ENCODE measurements around the gene PLK5.

PLK5 gene

DNA sequence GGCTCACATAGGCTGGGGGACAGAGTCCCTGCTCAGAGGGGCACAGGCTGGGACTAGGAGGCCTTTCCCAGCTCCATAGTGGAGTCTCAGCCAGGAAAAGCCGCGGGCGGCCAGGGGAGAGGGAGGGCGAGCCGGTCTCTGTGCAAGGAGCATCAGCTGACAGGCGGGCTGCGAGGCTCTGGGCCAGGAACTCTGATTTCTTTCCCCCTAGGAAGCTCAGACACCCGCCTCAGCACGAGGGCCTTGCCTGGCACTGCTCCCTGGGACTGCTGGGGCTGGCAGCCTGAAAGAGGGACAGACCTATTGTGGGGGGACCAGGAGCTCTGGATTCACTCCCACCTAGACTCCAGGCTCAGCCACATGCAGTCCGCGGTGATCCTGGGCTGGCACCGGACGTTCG lies 2.2 kb upstream of the PLK5 start:
- DNase-seq (ENCODE audit: low read depth), result no peak
- TF ChIP-seq POLR2A (IDR thresholded peaks at IDR 0.05; ENCODE audit: extremely low read depth, insufficient read length) (no peak), MYC (IDR thresholded peaks at IDR 0.05; ENCODE audit: low read depth, low read length) (no peak)
- TF ChIP-seq, protein P1, sequence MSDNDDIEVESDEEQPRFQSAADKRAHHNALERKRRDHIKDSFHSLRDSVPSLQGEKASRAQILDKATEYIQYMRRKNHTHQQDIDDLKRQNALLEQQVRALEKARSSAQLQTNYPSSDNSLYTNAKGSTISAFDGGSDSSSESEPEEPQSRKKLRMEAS (IDR thresholded peaks at IDR 0.05; ENCODE audit: low read depth, low read length), result no peak
- TF ChIP-seq, protein P2, sequence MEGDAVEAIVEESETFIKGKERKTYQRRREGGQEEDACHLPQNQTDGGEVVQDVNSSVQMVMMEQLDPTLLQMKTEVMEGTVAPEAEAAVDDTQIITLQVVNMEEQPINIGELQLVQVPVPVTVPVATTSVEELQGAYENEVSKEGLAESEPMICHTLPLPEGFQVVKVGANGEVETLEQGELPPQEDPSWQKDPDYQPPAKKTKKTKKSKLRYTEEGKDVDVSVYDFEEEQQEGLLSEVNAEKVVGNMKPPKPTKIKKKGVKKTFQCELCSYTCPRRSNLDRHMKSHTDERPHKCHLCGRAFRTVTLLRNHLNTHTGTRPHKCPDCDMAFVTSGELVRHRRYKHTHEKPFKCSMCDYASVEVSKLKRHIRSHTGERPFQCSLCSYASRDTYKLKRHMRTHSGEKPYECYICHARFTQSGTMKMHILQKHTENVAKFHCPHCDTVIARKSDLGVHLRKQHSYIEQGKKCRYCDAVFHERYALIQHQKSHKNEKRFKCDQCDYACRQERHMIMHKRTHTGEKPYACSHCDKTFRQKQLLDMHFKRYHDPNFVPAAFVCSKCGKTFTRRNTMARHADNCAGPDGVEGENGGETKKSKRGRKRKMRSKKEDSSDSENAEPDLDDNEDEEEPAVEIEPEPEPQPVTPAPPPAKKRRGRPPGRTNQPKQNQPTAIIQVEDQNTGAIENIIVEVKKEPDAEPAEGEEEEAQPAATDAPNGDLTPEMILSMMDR (IDR thresholded peaks at IDR 0.05; ENCODE audit: low read depth, low read length), result no peak
- no peak overlapping the region for H3K4me3 ChIP-seq (ENCODE audit: low read depth, low read length)

GRCh38 chr19:1522061-1522460 lies 1.8 kb upstream of the PLK5 start:
- no peak for TF ChIP-seq MYC (IDR thresholded peaks at IDR 0.05; ENCODE audit: low read depth, low read length)
- TF ChIP-seq, protein P1 (IDR thresholded peaks at IDR 0.05; ENCODE audit: low read depth, low read length), result no peak
- no peak for TF ChIP-seq POLR2A (IDR thresholded peaks at IDR 0.05; ENCODE audit: extremely low read depth, insufficient read length)
- TF ChIP-seq, protein P2 (IDR thresholded peaks at IDR 0.05; ENCODE audit: low read depth, low read length), result no peak
- DNase-seq (ENCODE audit: low read depth), result no peak

DNA sequence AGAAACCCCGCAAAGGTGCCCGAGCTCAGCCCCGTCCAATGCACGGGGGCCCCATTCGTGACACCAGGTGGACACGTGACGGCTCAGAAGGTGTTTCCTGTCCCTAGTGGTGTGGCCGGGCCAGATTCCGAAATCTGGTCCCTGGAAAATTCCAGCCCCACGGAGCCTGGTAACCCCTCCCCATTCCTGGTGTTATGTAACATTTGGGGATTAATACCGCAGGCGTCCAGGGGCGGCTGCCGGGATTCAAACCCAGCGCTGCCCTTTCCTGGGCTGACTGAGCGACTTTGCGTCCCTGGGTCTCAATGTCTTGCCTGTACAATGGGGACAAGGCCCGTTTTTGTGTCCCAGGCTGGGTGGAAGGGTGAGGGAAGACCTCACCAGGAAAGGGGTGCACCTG lies 1.0 kb upstream of the PLK5 start:
- TF ChIP-seq, protein P2 (IDR thresholded peaks at IDR 0.05; ENCODE audit: low read depth, low read length), result no peak
- TF ChIP-seq POLR2A (IDR thresholded peaks at IDR 0.05; ENCODE audit: extremely low read depth, insufficient read length), result no peak
- no peak for DNase-seq (ENCODE audit: low read depth)
- H3K4me3 ChIP-seq (ENCODE audit: low read depth, low read length), result no peak overlapping the region

More at GRCh38 chr19:1522061-1522460, 1.8 kb upstream of the PLK5 start:
- no peak overlapping the region for H3K4me3 ChIP-seq (ENCODE audit: low read depth, low read length)

DNA sequence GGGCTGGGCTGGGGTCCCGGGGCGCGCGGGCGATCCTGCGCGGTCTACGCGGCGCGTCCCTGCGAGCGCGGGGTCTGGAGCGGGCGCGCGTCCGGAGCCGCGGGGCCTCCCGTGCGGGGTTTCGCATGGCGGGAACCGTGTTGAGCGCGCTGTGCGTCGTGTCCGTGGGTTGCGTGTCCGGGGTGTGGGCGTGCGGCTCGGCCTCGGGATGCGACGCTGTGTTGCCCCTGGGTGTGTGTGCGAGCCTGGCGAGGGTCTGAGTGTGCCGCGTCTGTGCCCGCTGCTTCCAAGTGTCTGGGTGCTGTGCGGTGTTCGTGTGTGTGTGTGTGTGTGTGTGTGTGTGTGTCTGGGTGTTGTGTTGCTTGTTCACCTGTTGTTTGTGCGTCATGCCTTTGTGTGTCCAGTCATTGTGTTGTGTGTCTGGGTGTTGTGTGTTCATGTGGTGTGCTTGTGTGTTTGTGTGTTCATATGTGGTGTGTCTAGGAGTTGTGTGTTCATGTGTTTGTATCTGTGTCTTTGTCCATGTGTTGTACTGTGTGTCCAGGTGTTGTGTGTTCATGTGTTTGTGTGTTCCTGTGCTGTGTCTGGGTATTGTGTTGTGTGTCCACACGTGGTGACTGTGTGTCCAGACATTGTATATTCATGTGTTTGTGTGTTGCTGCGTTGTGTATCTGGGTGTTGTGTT lies 552 bp downstream of the PLK5 start:
- TF ChIP-seq, protein P2 (IDR thresholded peaks at IDR 0.05; ENCODE audit: low read depth, low read length), result no peak
- TF ChIP-seq, protein P1 (IDR thresholded peaks at IDR 0.05; ENCODE audit: low read depth, low read length), result no peak
- no peak for TF ChIP-seq POLR2A (IDR thresholded peaks at IDR 0.05; ENCODE audit: extremely low read depth, insufficient read length)
- no peak for TF ChIP-seq MYC (IDR thresholded peaks at IDR 0.05; ENCODE audit: low read depth, low read length)
- H3K4me3 ChIP-seq (ENCODE audit: low read depth, low read length), result no peak overlapping the region
- DNase-seq (ENCODE audit: low read depth), result no peak

DNA sequence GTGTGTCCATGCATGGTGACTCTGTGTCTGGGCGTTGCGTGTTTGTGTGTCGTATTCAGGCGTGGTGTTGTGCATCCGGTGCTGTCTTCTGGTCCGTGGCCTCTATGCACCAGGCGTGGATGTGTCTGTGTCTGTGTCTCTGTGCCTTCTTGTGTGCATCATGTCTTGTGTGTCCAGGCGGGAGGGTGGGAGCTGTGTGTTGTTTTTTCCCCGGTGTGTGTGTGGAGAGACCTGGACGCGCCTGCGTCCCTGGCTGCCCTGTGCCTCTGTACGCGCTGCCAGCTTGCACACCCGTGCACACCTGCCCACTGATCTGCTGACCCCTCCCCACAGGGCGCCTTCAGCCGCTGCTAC lies 1.1 kb downstream of the PLK5 start:
- DNase-seq (ENCODE audit: low read depth), result no peak
- no peak overlapping the region for H3K4me3 ChIP-seq (ENCODE audit: low read depth, low read length)
- no peak for TF ChIP-seq MYC (IDR thresholded peaks at IDR 0.05; ENCODE audit: low read depth, low read length)
- TF ChIP-seq, protein P1 (IDR thresholded peaks at IDR 0.05; ENCODE audit: low read depth, low read length), result no peak
- TF ChIP-seq, protein P2 (IDR thresholded peaks at IDR 0.05; ENCODE audit: low read depth, low read length), result no peak
- TF ChIP-seq POLR2A (IDR thresholded peaks at IDR 0.05; ENCODE audit: extremely low read depth, insufficient read length), result no peak

GRCh38 chr19:1525343-1525742 lies 1.5 kb downstream of the PLK5 start:
- no peak for TF ChIP-seq POLR2A (IDR thresholded peaks at IDR 0.05; ENCODE audit: extremely low read depth, insufficient read length)
- TF ChIP-seq, protein P2 (IDR thresholded peaks at IDR 0.05; ENCODE audit: low read depth, low read length), result no peak
- TF ChIP-seq, protein P1 (IDR thresholded peaks at IDR 0.05; ENCODE audit: low read depth, low read length), result no peak
- TF ChIP-seq MYC (IDR thresholded peaks at IDR 0.05; ENCODE audit: low read depth, low read length), result no peak
- no peak for DNase-seq (ENCODE audit: low read depth)
- H3K4me3 ChIP-seq (ENCODE audit: low read depth, low read length), result no peak overlapping the region

Measured in NB4 (cell line).